ENCODE measurements around the gene TET2.

TET2 gene

DNA sequence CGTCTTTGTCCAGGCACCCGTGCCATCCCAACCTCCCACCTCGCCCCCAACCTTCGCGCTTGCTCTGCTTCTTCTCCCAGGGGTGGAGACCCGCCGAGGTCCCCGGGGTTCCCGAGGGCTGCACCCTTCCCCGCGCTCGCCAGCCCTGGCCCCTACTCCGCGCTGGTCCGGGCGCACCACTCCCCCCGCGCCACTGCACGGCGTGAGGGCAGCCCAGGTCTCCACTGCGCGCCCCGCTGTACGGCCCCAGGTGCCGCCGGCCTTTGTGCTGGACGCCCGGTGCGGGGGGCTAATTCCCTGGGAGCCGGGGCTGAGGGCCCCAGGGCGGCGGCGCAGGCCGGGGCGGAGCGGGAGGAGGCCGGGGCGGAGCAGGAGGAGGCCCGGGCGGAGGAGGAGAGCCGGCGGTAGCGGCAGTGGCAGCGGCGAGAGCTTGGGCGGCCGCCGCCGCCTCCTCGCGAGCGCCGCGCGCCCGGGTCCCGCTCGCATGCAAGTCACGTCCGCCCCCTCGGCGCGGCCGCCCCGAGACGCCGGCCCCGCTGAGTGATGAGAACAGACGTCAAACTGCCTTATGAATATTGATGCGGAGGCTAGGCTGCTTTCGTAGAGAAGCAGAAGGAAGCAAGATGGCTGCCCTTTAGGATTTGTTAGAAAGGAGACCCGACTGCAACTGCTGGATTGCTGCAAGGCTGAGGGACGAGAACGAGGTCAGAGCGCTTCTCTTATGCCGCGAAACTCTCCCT, at the start of gene TET2:
Gene TET2, plus strand, starts transcription at position 601 of the 740 bp plus-strand sequence. CDS start 87,067 bp downstream, outside the sequence.
- H3K4me3 Mint-ChIP-seq, result peak within 1 kb of the TSS; percentile 97 to 99 (median 98)
- peaks cover 8% of the 10 kb centered on the region for H3K27me3 Mint-ChIP-seq (ENCODE audit: low read depth)
- no peaks in the 10 kb centered on the region for H3K9me3 Mint-ChIP-seq
- H3K27ac Mint-ChIP-seq, result peak within 1 kb of the TSS; percentile 99
- peaks cover 30% of the 10 kb centered on the region for H3K4me1 Mint-ChIP-seq
- H3K36me3 Mint-ChIP-seq (ENCODE audit: low read depth), result no peaks in the 10 kb centered on the region
- no peak for TF ChIP-seq CTCF (IDR thresholded peaks at IDR 0.05; ENCODE audit: unreplicated experiment in 3 of 3)

DNA sequence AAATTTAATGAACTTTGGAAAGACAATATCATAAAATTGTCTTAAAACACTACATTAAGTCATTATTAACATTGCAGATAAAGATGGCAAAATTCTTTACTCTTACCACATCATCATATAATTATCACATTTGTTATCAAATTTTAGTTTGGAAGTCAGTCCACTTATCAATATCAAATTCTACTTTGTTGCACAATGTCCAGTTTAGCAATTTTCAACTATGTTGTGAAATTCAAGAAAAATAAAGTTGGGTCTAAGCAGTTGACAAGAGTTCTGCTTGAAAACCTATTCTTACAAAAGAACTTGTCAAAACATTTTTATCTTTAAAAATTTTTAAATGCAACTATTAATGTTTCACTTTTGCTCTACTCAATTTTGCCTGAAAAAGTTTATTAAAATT, 44.7 kb upstream of the TET2 start:
- H3K36me3 Mint-ChIP-seq (ENCODE audit: low read depth), result no peaks in the 10 kb centered on the region
- no peaks in the 10 kb centered on the region for H3K4me1 Mint-ChIP-seq
- no peaks in the 10 kb centered on the region for H3K27me3 Mint-ChIP-seq (ENCODE audit: low read depth)
- TF ChIP-seq CTCF (IDR thresholded peaks at IDR 0.05; ENCODE audit: unreplicated experiment in 3 of 3), result no peak
- H3K27ac Mint-ChIP-seq, result no peak overlapping the region
- H3K9me3 Mint-ChIP-seq, result peaks cover 23% of the 10 kb centered on the region
- no peak overlapping the region for H3K4me3 Mint-ChIP-seq

GRCh38 chr4:105106426-105106825, 40.2 kb upstream of the TET2 start:
- peaks cover 3% of the 10 kb centered on the region for H3K9me3 Mint-ChIP-seq
- H3K36me3 Mint-ChIP-seq (ENCODE audit: low read depth), result no peaks in the 10 kb centered on the region
- TF ChIP-seq CTCF (IDR thresholded peaks at IDR 0.05; ENCODE audit: unreplicated experiment in 3 of 3), result no peak
- no peaks in the 10 kb centered on the region for H3K27me3 Mint-ChIP-seq (ENCODE audit: low read depth)
- no peaks in the 10 kb centered on the region for H3K4me1 Mint-ChIP-seq
- H3K4me3 Mint-ChIP-seq, result no peak overlapping the region
- H3K27ac Mint-ChIP-seq, result no peak overlapping the region

DNA sequence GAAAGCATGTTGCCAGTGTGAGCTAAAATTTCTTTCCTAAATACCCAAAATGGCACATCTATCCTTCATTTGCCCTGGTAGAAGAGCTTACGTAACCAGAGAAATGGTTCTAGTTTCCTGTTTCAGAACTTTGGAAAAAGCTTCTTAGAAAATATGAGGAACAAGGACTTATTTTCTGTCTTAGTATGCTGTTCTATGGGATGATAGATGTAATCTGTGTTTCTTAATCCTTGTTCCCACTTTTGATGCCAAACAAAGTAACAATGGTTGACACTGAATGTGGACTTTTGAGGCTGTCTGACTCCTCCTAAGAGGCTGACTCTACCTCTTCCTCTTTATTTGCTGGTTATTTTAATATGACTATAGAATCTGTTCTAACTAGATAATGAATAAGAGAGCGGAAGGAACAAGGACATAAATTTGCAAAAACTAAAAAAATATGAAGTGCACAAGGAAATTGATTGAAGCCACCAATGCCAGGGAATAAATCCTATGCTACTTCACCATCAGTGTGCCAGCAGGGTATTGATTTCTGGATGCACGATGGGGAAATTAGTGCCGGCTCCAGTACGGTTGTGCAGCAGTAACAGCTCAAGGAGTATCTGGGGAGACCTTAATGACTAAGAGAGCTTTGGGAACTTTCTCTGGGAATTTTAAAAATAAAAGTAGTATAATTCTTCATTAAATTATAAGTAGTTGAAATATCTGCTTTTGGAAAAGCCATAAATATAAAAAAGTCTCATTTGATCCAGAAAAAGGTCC, 39.4 kb upstream of the TET2 start:
- Mint-ChIP-seq H3K27me3 (ENCODE audit: low read depth) (no peaks in the 10 kb centered on the region), H3K36me3 (ENCODE audit: low read depth) (no peaks in the 10 kb centered on the region), H3K9me3 (peaks cover 3% of the 10 kb centered on the region), H3K4me3 (no peak overlapping the region), H3K27ac (no peak overlapping the region), H3K4me1 (no peaks in the 10 kb centered on the region)
- TF ChIP-seq CTCF (IDR thresholded peaks at IDR 0.05; ENCODE audit: unreplicated experiment in 3 of 3), result no peak

DNA sequence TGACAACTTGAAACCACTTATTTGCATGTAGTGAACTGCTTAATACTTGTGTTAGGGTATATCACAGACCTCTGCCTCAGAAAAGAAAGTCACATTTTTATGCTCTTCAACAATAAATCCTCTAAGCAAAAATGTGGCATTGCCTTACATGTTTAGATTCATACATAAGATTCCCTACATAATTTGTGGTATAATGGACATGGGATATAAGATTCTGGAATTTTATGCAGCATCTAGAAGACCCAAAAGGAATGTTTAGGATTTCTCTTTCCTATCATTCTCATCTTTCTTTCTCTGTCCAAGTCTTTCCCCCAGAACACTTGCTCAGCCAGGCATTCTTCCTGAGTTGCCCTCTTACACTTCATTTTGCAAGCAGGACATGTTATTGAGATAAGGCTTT, 37.7 kb upstream of the TET2 start:
- H3K4me3 Mint-ChIP-seq, result no peak overlapping the region
- H3K4me1 Mint-ChIP-seq, result no peaks in the 10 kb centered on the region
- TF ChIP-seq CTCF (IDR thresholded peaks at IDR 0.05; ENCODE audit: unreplicated experiment in 3 of 3), result no peak
- no peak overlapping the region for H3K27ac Mint-ChIP-seq
- peaks cover 3% of the 10 kb centered on the region for H3K9me3 Mint-ChIP-seq
- no peaks in the 10 kb centered on the region for H3K27me3 Mint-ChIP-seq (ENCODE audit: low read depth)
- no peaks in the 10 kb centered on the region for H3K36me3 Mint-ChIP-seq (ENCODE audit: low read depth)
